HepG2 (cell line): Measurements from ENCODE around the gene BEAN1. TPM values are rescaled to one million over a fixed set of nuclear protein-coding genes. Genes with fewer than 3 reads are reported as not detected.

Source experiments
- ATAC-seq: fragments of 200-7000 bp; cut with Tn5 transposase; 3 replicates; pipeline ENCODE4 v1.9.1; 2020; ENCODE audit warnings: mild to moderate bottlenecking, moderate library complexity
- BruUV-seq: library from RNA; stranded (reverse); fragments of 400-500 nt; replicated peaks from 2 replicates; lab custom pipeline; 2021; lab: Mats Ljungman, UMichigan
- CTCF ChIA-PET: fragments of 300-600 bp; formaldehyde crosslinking; extraction: SDS; loops from one replicate; lab custom pipeline; 2021; ENCODE audit warnings: low total read pairs, inconsistent platforms, low intra/inter-chr PET ratio; lab: Yijun Ruan, JAX
- POLR2A ChIA-PET: fragments of 350-600 bp; sonication (Branson Sonifier 250); formaldehyde crosslinking; loops from one replicate; lab custom pipeline; 2020; ENCODE audit warnings: antibody characterized with exemption, inconsistent platforms; lab: Yijun Ruan, JAX
- DNase-seq: peaks from one replicate; pipeline ENCODE4 v3.0.0-alpha.2; 2015; ENCODE audit warnings: low spot score
- FAIRE-seq: peaks from 3 replicates; lab custom pipeline; 2011; peaks lifted over from hg19 to GRCh38; lab: Jason Lieb, UNC
- H2AFZ ChIP-seq: one replicate; pipeline ENCODE4 v1.6.1; 2011; ENCODE audit warnings: low read length, inconsistent platforms
- H3K27ac ChIP-seq: fragments of 300-600 bp; 3 replicates; pipeline ENCODE4 v1.8.0; 2011; ENCODE audit warnings: mixed run types, mild to moderate bottlenecking, mixed read lengths, low read length, inconsistent platforms; ENCODE audit not compliant: insufficient read depth; ENCODE audit errors: extremely low read length
- H3K27me3 ChIP-seq, 2 experiments: fragments of 200-600 bp in 1 of 2; 2 replicates in 1 of 2; 3 replicates in 1 of 2; pipeline versions ENCODE4 v1.6.0 to v1.8.0; 2011; ENCODE audit warnings: low read length in 2 of 2, mild to moderate bottlenecking in 2 of 2, moderate library complexity in 2 of 2, inconsistent platforms in 1 of 2; ENCODE audit not compliant: insufficient read depth in 2 of 2, control insufficient read depth in 1 of 2
- H3K36me3 ChIP-seq, 2 experiments: fragments of 200-600 bp in 1 of 2; replicated peaks in 1 of 2; 2 replicates in 1 of 2; 3 replicates in 1 of 2; pipeline versions ENCODE4 v1.5.1 to v1.8.0; 2011; ENCODE audit warnings: low read length in 2 of 2, inconsistent platforms in 1 of 2; ENCODE audit not compliant: insufficient read depth in 2 of 2, control insufficient read depth in 1 of 2
- H3K4me1 ChIP-seq: 2 replicates; pipeline ENCODE4 v1.5.1; 2012; ENCODE audit warnings: low read length, inconsistent platforms; ENCODE audit not compliant: insufficient read depth
- H3K4me2 ChIP-seq: 2 replicates; pipeline ENCODE4 v1.6.0; 2011; ENCODE audit warnings: low read depth, low read length, inconsistent platforms
- H3K4me3 ChIP-seq, 3 experiments: fragments of 200-600 bp in 1 of 3; sonication (generic), shearing (Covaris generic) in 1 of 3; replicated peaks in 1 of 3; 2 replicates each; pipeline ENCODE4 v1.5.1; 2011 to 2016; ENCODE audit warnings: low read length in 3 of 3, inconsistent platforms in 2 of 3, low read depth in 2 of 3, mild to moderate bottlenecking in 2 of 3, control low read depth in 1 of 3, mixed read lengths in 1 of 3; ENCODE audit not compliant: insufficient read depth in 1 of 3
- H3K79me2 ChIP-seq: one replicate; pipeline ENCODE4 v1.6.1; 2011; ENCODE audit warnings: low read length, inconsistent platforms; ENCODE audit not compliant: insufficient read depth
- H3K9ac ChIP-seq: 2 replicates; pipeline ENCODE4 v1.6.0; 2011; ENCODE audit warnings: mild to moderate bottlenecking, low read depth, low read length, inconsistent platforms; ENCODE audit not compliant: insufficient read depth
- H3K9me3 ChIP-seq: 2 replicates; pipeline ENCODE4 v1.5.1; 2012; ENCODE audit warnings: mild to moderate bottlenecking, low read length
- H4K20me1 ChIP-seq: 2 replicates; pipeline ENCODE4 v1.6.0; 2011; ENCODE audit warnings: inconsistent platforms, mild to moderate bottlenecking, low read length, moderate library complexity; ENCODE audit not compliant: insufficient read depth
- BCLAF1 ChIP-seq: fragments of 450-650 bp; IDR thresholded peaks from 2 replicates; pipeline ENCODE4 v1.6.1; 2017; ENCODE audit warnings: mild to moderate bottlenecking
- BHLHE40 ChIP-seq: IDR thresholded peaks from 2 replicates; pipeline ENCODE4 v1.6.1; 2011; ENCODE audit warnings: low read length, improper control_type of control experiment
- GATAD2A ChIP-seq: IDR thresholded peaks from 2 replicates; pipeline ENCODE4 v1.6.1; 2016
- LBX2 ChIP-seq: sonication (generic); formaldehyde crosslinking; IDR thresholded peaks from 2 replicates; pipeline ENCODE4 v1.5.0; 2020; ENCODE audit warnings: missing genetic modification reagents, mild to moderate bottlenecking, borderline replicate concordance
- MXD4 ChIP-seq: IDR thresholded peaks from 2 replicates; pipeline ENCODE4 v1.6.1; 2016; ENCODE audit warnings: mild to moderate bottlenecking, missing biosample characterization, missing genetic modification reagents
- MXI1 ChIP-seq: IDR thresholded peaks from 3 replicates; pipeline ENCODE4 v1.6.1; 2012; ENCODE audit warnings: low read depth, low read length, inconsistent platforms, borderline replicate concordance
- NR2F2 ChIP-seq: IDR thresholded peaks from 2 replicates; pipeline ENCODE4 v1.6.1; 2012; ENCODE audit warnings: low read depth, inconsistent platforms, borderline replicate concordance
- ZBTB7A ChIP-seq: sonication (generic); formaldehyde crosslinking; IDR thresholded peaks from 2 replicates; pipeline ENCODE4 v1.8.0; 2022; ENCODE audit warnings: mild to moderate bottlenecking, missing genetic modification reagents
- ZUFSP ChIP-seq: sonication (generic); formaldehyde crosslinking; IDR thresholded peaks from 2 replicates; pipeline ENCODE4 v1.9.0; 2021; ENCODE audit warnings: missing genetic modification reagents, mild to moderate bottlenecking, borderline replicate concordance
- WGBS: methylation state at CpG from one replicate; pipeline ENCODE4 v1.1.6; 2017; ENCODE audit warnings: low lambda C conversion rate; 5-methylcytosine and 5-hydroxymethylcytosine counted together
- in situ Hi-C: cut with HindIII; loops from 2 replicates; pipeline ENCODE4 v1.10.0; 2017; ENCODE audit warnings: low pct_unique_long_range_greater_than_20kb; ENCODE audit not compliant: extremely low pct_ligation_motif_present
- intact Hi-C: fragments of 100-400 bp; cut with micrococcal nuclease; formaldehyde crosslinking; loops from one replicate; pipeline ENCODE4 v1.10.0; 2022; ENCODE audit not compliant: unreplicated experiment
- polyA plus RNA-seq, 8 experiments: library from polyadenylated mRNA; depleted of rRNA in 3 of 8; stranded (reverse) in 7 of 8; unstranded in 1 of 8; fragments of >200 nt; fragmentation: Illumina TruSeq in 4 of 8; extraction: Trizol in 4 of 8; gene quantifications; 2 replicates each; pipeline versions ENCODE4 v1.2.1 to v1.2.3, GENCODE V29; 2011 to 2016; ENCODE audit warnings: low read depth in 4 of 8, missing spikeins in 1 of 8, mixed read lengths in 1 of 8; ENCODE audit not compliant: insufficient read depth in 1 of 8
- total RNA-seq, 5 experiments: library from RNA; depleted of rRNA; stranded (reverse); fragments of >200 nt; fragmentation: Illumina TruSeq; extraction: Trizol; gene quantifications; 2 replicates each; pipeline ENCODE4 v1.2.3, GENCODE V29; 2016; ENCODE audit warnings: low read depth in 1 of 5
- TF ChIP-seq, protein P1 (sequence below): sonication (generic); formaldehyde crosslinking; IDR thresholded peaks from 2 replicates; pipeline ENCODE4 v1.5.1; 2020; ENCODE audit warnings: missing genetic modification reagents, mild to moderate bottlenecking, borderline replicate concordance
- TF ChIP-seq, protein P2 (sequence below): sonication (generic); formaldehyde crosslinking; IDR thresholded peaks from 2 replicates; pipeline ENCODE4 v1.5.1; 2020; ENCODE audit warnings: mild to moderate bottlenecking, missing genetic modification reagents, moderate library complexity

BEAN1 gene
- total and polyA plus RNA-seq, 2 of the 13 experiments (the other 11 are each of a cell fraction or from before 2014, with no cell fraction given), result 0.53 to 1.4 TPM

DNA sequence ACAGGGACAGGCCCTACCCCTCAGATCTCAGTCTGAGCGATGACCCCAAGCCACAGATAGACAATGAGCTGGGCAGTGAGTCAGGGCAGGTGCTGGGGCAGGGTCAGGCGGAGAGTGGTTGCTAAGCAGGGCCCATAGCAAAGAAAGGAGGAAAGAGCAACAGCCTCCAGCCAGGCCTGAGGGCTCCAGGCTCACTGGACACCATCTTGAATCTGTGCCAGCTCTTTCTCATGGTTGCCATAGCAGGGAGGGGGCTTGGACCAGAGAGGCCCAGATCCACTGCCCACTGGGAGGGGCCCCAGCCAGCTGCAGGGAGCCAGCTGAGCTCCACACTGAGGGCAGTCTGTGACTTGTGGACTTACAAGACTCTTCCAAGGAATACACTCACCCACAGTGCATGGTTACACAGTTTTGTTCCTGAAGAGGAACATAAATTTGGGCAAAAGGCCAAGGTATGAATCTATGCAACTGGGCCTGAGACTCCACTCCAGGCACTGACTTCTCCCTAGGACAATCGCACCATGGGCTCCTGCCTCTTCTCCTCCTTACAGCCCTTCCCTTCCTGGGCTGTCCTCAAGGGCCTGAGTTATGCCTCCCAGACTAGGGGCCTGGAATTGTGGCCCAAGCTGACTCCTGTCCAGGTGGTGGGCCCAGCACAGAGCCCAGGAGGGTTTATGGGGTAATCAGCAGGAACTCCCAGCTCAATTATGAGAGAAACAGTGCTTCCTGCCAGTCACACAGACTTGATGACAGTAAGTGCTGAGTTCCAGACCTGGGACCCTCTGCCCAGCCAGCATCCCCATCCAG lies 59.9 kb downstream of the BEAN1 start:
- Histone ChIP-seq H3K9ac (no peak overlapping the region), H2AFZ (no peak overlapping the region), H3K79me2 (no peaks in the 10 kb centered on the region), H3K27me3 (peaks cover 2 to 21% of the 10 kb centered on the region in 2 experiments; a peak in 1 of 5 replicates), H3K36me3 (no peaks in the 10 kb centered on the region), H3K9me3 (no peaks in the 10 kb centered on the region), H3K4me2 (no peak overlapping the region), H3K27ac (no peak overlapping the region), H3K4me1 (peaks cover 6% of the 10 kb centered on the region; the same call in 1 of the 2 replicates), H3K4me3 (no peak overlapping the region), H4K20me1 (no peaks in the 10 kb centered on the region)
- in situ Hi-C loops (no loop called here), intact Hi-C loops (no loop called here)
- WGBS, result 50% methylated on average over 3 of the region's 3 CpGs
- peak; percentile 8; the same call in 1 of the 3 replicates for ATAC-seq
- BruUV-seq, result no TSS peak
- no peak for DNase-seq
- ChIA-PET CTCF (no interaction called here), POLR2A (interaction anchor here (1.5 kb wide), 1 partner anchor 80 kb away, joined by 5 read pairs; no protein-coding TSS in a partner anchor)
- FAIRE-seq, result no peak
- TF ChIP-seq ZUFSP (CRISPR knock-in tag) (no peak), GATAD2A (CRISPR knock-in tag) (no peak), BCLAF1 (no peak), BHLHE40 (no peak), LBX2 (no peak), MXD4 (CRISPR knock-in tag) (no peak), ZBTB7A (CRISPR knock-in tag) (0 out of 2 replicates have a peak, but pooled peaks have one; percentile 36), MXI1 (0 out of 3 replicates have a peak, but pooled peaks have one; percentile 7), NR2F2 (no peak)
- TF ChIP-seq, protein P1, sequence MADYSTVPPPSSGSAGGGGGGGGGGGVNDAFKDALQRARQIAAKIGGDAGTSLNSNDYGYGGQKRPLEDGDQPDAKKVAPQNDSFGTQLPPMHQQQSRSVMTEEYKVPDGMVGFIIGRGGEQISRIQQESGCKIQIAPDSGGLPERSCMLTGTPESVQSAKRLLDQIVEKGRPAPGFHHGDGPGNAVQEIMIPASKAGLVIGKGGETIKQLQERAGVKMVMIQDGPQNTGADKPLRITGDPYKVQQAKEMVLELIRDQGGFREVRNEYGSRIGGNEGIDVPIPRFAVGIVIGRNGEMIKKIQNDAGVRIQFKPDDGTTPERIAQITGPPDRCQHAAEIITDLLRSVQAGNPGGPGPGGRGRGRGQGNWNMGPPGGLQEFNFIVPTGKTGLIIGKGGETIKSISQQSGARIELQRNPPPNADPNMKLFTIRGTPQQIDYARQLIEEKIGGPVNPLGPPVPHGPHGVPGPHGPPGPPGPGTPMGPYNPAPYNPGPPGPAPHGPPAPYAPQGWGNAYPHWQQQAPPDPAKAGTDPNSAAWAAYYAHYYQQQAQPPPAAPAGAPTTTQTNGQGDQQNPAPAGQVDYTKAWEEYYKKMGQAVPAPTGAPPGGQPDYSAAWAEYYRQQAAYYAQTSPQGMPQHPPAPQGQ (CRISPR knock-in tag), result no peak
- TF ChIP-seq, protein P2, sequence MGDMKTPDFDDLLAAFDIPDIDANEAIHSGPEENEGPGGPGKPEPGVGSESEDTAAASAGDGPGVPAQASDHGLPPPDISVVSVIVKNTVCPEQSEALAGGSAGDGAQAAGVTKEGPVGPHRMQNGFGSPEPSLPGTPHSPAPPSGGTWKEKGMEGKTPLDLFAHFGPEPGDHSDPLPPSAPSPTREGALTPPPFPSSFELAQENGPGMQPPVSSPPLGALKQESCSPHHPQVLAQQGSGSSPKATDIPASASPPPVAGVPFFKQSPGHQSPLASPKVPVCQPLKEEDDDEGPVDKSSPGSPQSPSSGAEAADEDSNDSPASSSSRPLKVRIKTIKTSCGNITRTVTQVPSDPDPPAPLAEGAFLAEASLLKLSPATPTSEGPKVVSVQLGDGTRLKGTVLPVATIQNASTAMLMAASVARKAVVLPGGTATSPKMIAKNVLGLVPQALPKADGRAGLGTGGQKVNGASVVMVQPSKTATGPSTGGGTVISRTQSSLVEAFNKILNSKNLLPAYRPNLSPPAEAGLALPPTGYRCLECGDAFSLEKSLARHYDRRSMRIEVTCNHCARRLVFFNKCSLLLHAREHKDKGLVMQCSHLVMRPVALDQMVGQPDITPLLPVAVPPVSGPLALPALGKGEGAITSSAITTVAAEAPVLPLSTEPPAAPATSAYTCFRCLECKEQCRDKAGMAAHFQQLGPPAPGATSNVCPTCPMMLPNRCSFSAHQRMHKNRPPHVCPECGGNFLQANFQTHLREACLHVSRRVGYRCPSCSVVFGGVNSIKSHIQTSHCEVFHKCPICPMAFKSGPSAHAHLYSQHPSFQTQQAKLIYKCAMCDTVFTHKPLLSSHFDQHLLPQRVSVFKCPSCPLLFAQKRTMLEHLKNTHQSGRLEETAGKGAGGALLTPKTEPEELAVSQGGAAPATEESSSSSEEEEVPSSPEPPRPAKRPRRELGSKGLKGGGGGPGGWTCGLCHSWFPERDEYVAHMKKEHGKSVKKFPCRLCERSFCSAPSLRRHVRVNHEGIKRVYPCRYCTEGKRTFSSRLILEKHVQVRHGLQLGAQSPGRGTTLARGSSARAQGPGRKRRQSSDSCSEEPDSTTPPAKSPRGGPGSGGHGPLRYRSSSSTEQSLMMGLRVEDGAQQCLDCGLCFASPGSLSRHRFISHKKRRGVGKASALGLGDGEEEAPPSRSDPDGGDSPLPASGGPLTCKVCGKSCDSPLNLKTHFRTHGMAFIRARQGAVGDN (CRISPR knock-in tag), result no peak
